Mesenchymal stem cell (in vitro differentiated cells and primary cell): ENCODE measurements around the gene OR12D1.

ENCODE experiments used
- DNase-seq: peaks from one replicate; pipeline ENCODE4 v3.0.0-alpha.2; 2013
- H2AFZ ChIP-seq: one replicate; pipeline ENCODE4 v1.6.1; 2013; ENCODE audit warnings: low read depth, mild to moderate bottlenecking, control low read depth, inconsistent platforms, low read length, moderate library complexity
- H2AK5ac ChIP-seq: 2 replicates; pipeline ENCODE4 v1.6.1; 2013; ENCODE audit warnings: low read length, moderate library complexity, mild to moderate bottlenecking, inconsistent platforms; ENCODE audit not compliant: severe bottlenecking
- H2BK120ac ChIP-seq: one replicate; pipeline ENCODE4 v1.6.1; 2013; ENCODE audit warnings: low read depth, mild to moderate bottlenecking, inconsistent platforms, low read length, moderate library complexity
- H2BK12ac ChIP-seq, 2 experiments: one replicate each; pipeline ENCODE4 v1.6.1; 2013; ENCODE audit warnings: inconsistent platforms in 2 of 2, low read length in 2 of 2, mild to moderate bottlenecking in 2 of 2, moderate library complexity in 2 of 2, control low read depth in 1 of 2
- H2BK15ac ChIP-seq: one replicate; pipeline ENCODE4 v1.6.1; 2013; ENCODE audit warnings: mild to moderate bottlenecking, low read depth, inconsistent platforms; ENCODE audit not compliant: poor library complexity, severe bottlenecking
- H2BK5ac ChIP-seq: 2 replicates; pipeline ENCODE4 v1.6.1; 2013; ENCODE audit warnings: low read depth, mild to moderate bottlenecking, low read length, control low read depth, inconsistent platforms; ENCODE audit not compliant: poor library complexity, severe bottlenecking
- H3K14ac ChIP-seq, 2 experiments: one replicate each; pipeline ENCODE4 v1.6.1; 2013; ENCODE audit warnings: inconsistent platforms in 2 of 2, low read length in 2 of 2, control low read depth in 1 of 2, mild to moderate bottlenecking in 1 of 2, moderate library complexity in 1 of 2
- H3K18ac ChIP-seq, 2 experiments: one replicate each; pipeline ENCODE4 v1.6.1; 2013; ENCODE audit warnings: inconsistent platforms in 2 of 2, low read length in 2 of 2, control low read depth in 1 of 2, low read depth in 1 of 2, mild to moderate bottlenecking in 1 of 2
- H3K23ac ChIP-seq, 2 experiments: one replicate each; pipeline ENCODE4 v1.6.1; 2013; ENCODE audit warnings: inconsistent platforms in 2 of 2, low read length in 2 of 2, mild to moderate bottlenecking in 2 of 2, moderate library complexity in 2 of 2, control low read depth in 1 of 2
- H3K27ac ChIP-seq: 2 replicates; pipeline ENCODE4 v1.5.1; 2013; ENCODE audit warnings: mild to moderate bottlenecking, moderate library complexity, low read length, control low read depth, inconsistent platforms; ENCODE audit not compliant: poor library complexity, severe bottlenecking
- H3K27me3 ChIP-seq, 2 experiments: 2 replicates each; pipeline versions ENCODE4 v1.6.1 to v1.7.0; 2013; ENCODE audit warnings: low read length in 2 of 2, mild to moderate bottlenecking in 2 of 2, moderate library complexity in 2 of 2, control low read depth in 1 of 2, inconsistent platforms in 1 of 2; ENCODE audit not compliant: control insufficient read depth in 1 of 2, insufficient read depth in 1 of 2
- H3K36me3 ChIP-seq, 2 experiments: 2 replicates each; pipeline versions ENCODE4 v1.6.1 to v1.7.0; 2013; ENCODE audit warnings: low read length in 2 of 2, control low read depth in 1 of 2, inconsistent platforms in 1 of 2, low read depth in 1 of 2, mild to moderate bottlenecking in 1 of 2; ENCODE audit not compliant: insufficient read depth in 2 of 2, control insufficient read depth in 1 of 2
- H3K4ac ChIP-seq, 2 experiments: one replicate each; pipeline ENCODE4 v1.6.1; 2013; ENCODE audit warnings: inconsistent platforms in 2 of 2, low read length in 2 of 2, mild to moderate bottlenecking in 2 of 2, moderate library complexity in 2 of 2, control low read depth in 1 of 2, low read depth in 1 of 2
- H3K4me1 ChIP-seq: 2 replicates; pipeline ENCODE4 v1.6.1; 2013; ENCODE audit warnings: low read depth, low read length, control low read depth; ENCODE audit not compliant: control insufficient read depth, insufficient read depth
- H3K4me2 ChIP-seq: 2 replicates; pipeline ENCODE4 v1.6.1; 2013; ENCODE audit warnings: low read length, mild to moderate bottlenecking, inconsistent platforms; ENCODE audit not compliant: poor library complexity, severe bottlenecking
- H3K4me3 ChIP-seq, 2 experiments: 2 replicates each; pipeline versions ENCODE4 v1.5.1 to v1.7.0; 2013; ENCODE audit warnings: low read length in 2 of 2, mild to moderate bottlenecking in 2 of 2, control low read depth in 1 of 2, low read depth in 1 of 2; ENCODE audit not compliant: insufficient read depth in 1 of 2
- H3K79me1 ChIP-seq: replicated peaks from 2 replicates; pipeline ENCODE4 v1.6.1; 2013; ENCODE audit warnings: mild to moderate bottlenecking, control low read depth, low read length, inconsistent platforms; ENCODE audit not compliant: poor library complexity, severe bottlenecking
- H3K9ac ChIP-seq: 2 replicates; pipeline ENCODE4 v1.7.0; 2013; ENCODE audit warnings: mild to moderate bottlenecking, low read length, moderate library complexity
- H3K9me3 ChIP-seq: 2 replicates; pipeline ENCODE4 v1.7.0; 2013; ENCODE audit warnings: mild to moderate bottlenecking, low read length; ENCODE audit not compliant: control insufficient read depth
- H4K8ac ChIP-seq: one replicate; pipeline ENCODE4 v1.6.1; 2013; ENCODE audit warnings: inconsistent platforms, mild to moderate bottlenecking, low read length, moderate library complexity
- H4K91ac ChIP-seq: one replicate; pipeline ENCODE4 v1.6.1; 2013; ENCODE audit warnings: mild to moderate bottlenecking, low read length, inconsistent platforms
- WGBS: methylation state at CpG from one replicate; pipeline ENCODE4 v1.1.7; 2013; ENCODE audit warnings: mixed read lengths; 5-methylcytosine and 5-hydroxymethylcytosine counted together

The OR12D1 gene

GRCh38 chr6:29461021-29461814 is 46.5 kb downstream of the OR12D1 start:
- Histone ChIP-seq H3K36me3 (no peaks in the 10 kb centered on the region), H3K18ac (no peak overlapping the region), H3K4me3 (no peak overlapping the region), H3K9ac (no peak overlapping the region), H4K8ac (no peak overlapping the region), H4K91ac (no peak overlapping the region), H2BK120ac (no peak overlapping the region), H2AFZ (no peak overlapping the region), H2BK5ac (no peak overlapping the region), H3K79me1 (no peaks in the 10 kb centered on the region), H3K4me1 (no peaks in the 10 kb centered on the region), H3K27ac (no peak overlapping the region), H2BK15ac (no peak overlapping the region), H3K27me3 (peaks cover 0 to 3% of the 10 kb centered on the region in 2 experiments), H3K14ac (no peak overlapping the region), H3K4me2 (no peak overlapping the region), H3K23ac (no peak overlapping the region), H2AK5ac (no peak overlapping the region), H3K4ac (no peak overlapping the region), H3K9me3 (no peaks in the 10 kb centered on the region), H2BK12ac (no peak overlapping the region)
- DNase-seq, result no peak
- 70% methylated on average over 2 of the region's 5 CpGs for WGBS

GRCh38 chr6:29462022-29462421 is 47.3 kb downstream of the OR12D1 start:
- Histone ChIP-seq H3K27ac (no peak overlapping the region), H3K23ac (no peak overlapping the region), H3K27me3 (peaks cover 0 to 6% of the 10 kb centered on the region in 2 experiments), H4K8ac (no peak overlapping the region), H4K91ac (no peak overlapping the region), H3K18ac (no peak overlapping the region), H3K79me1 (no peaks in the 10 kb centered on the region), H2BK120ac (no peak overlapping the region), H2AFZ (no peak overlapping the region), H2BK5ac (no peak overlapping the region), H3K4ac (no peak overlapping the region), H3K4me3 (no peak overlapping the region), H3K36me3 (no peaks in the 10 kb centered on the region), H3K4me1 (no peaks in the 10 kb centered on the region), H2BK12ac (no peak overlapping the region), H2BK15ac (no peak overlapping the region), H3K9me3 (no peaks in the 10 kb centered on the region), H2AK5ac (no peak overlapping the region), H3K14ac (no peak overlapping the region), H3K4me2 (no peak overlapping the region), H3K9ac (no peak overlapping the region)
- 60% methylated on average over 6 of the region's 6 CpGs for WGBS
- no peak for DNase-seq

GRCh38 chr6:29465279-29465678 is 50.6 kb downstream of the OR12D1 start:
- Histone ChIP-seq H4K8ac (no peak overlapping the region), H3K18ac (no peak overlapping the region), H2BK12ac (no peak overlapping the region), H3K9me3 (no peaks in the 10 kb centered on the region), H3K4me2 (no peak overlapping the region), H4K91ac (no peak overlapping the region), H3K27ac (no peak overlapping the region), H2AK5ac (no peak overlapping the region), H3K4me1 (no peaks in the 10 kb centered on the region), H2BK15ac (no peak overlapping the region), H2BK120ac (no peak overlapping the region), H3K4ac (no peak overlapping the region), H3K14ac (no peak overlapping the region), H2BK5ac (no peak overlapping the region), H3K36me3 (no peaks in the 10 kb centered on the region), H3K79me1 (no peaks in the 10 kb centered on the region), H3K9ac (no peak overlapping the region), H3K23ac (no peak overlapping the region), H2AFZ (no peak overlapping the region), H3K27me3 (peaks cover 0 to 11% of the 10 kb centered on the region in 2 experiments), H3K4me3 (no peak overlapping the region)
- no peak for DNase-seq
- 96% methylated on average over 2 of the region's 2 CpGs for WGBS

GRCh38 chr6:29465801-29466200 is 51.1 kb downstream of the OR12D1 start:
- Histone ChIP-seq H3K9me3 (no peaks in the 10 kb centered on the region), H2BK120ac (no peak overlapping the region), H3K27ac (no peak overlapping the region), H3K36me3 (no peaks in the 10 kb centered on the region), H3K4me2 (no peak overlapping the region), H3K79me1 (no peaks in the 10 kb centered on the region), H2BK12ac (no peak overlapping the region), H3K4me1 (no peaks in the 10 kb centered on the region), H3K23ac (no peak overlapping the region), H2BK5ac (no peak overlapping the region), H2BK15ac (no peak overlapping the region), H2AK5ac (no peak overlapping the region), H2AFZ (no peak overlapping the region), H3K4me3 (no peak overlapping the region), H3K9ac (no peak overlapping the region), H3K18ac (no peak overlapping the region), H4K91ac (no peak overlapping the region), H3K4ac (no peak overlapping the region), H3K14ac (no peak overlapping the region), H3K27me3 (peaks cover 0 to 11% of the 10 kb centered on the region in 2 experiments), H4K8ac (no peak overlapping the region)
- WGBS, result 100% methylated on average over 2 of the region's 2 CpGs
- DNase-seq, result no peak
